Stimulated activated CD8-positive, alpha-beta memory T cell treated with anti-CD3 and anti-CD28 coated beads, Interleukin-15, amount 100 ng/mL, for 24 hours (primary cell): ENCODE results near the gene QPCTL.
"Not testable (repeated sequence)": the region's sequence is repeated elsewhere in the genome, so short reads cannot be mapped to it uniquely, and the experiment has no call there.

ENCODE experiments used
- DNase-seq: peaks from one replicate; pipeline ENCODE4 v3.0.0-alpha.2; 2020; ENCODE audit warnings: low read depth

Gene QPCTL

GRCh38 chr19:45676851-45677263, 15.6 kb upstream of the QPCTL start:
- DNase-seq: no peak

DNA sequence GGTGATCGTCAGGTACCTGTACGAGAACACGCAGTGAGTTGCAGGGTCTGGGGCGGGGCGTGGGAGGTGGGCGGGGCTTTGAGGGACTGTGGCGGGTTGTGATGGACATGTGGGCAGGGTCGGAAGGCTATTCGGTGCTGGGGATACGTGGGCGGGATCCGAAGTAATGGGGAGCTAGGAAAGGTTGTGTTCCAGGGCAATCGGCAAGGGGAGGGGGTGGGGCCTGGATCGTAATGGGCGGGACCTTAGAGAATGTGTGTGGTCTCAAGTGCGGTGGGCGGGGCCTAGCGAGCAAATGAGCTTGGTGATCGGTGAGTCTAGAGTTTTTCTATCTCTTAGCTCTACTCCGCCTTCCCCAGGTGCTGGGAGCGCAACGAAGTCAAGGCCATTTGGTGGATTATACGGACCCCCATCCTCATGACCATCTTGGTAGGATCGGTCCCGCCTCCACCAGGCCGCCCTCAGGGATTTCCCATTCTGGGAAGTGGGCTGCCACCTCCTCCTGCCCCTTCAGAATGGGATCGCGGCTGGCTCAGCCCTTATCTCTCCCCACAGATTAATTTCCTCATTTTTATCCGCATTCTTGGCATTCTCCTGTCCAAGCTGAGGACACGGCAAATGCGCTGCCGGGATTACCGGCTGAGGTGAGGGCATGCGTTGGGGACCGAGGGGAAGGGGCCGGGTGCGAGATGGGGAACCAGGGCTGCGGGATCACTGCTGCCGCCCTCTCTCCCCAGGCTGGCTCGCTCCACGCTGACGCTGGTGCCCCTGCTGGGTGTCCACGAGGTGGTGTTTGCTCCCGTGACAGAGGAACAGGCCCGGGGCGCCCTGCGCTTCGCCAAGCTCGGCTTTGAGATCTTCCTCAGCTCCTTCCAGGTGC, 14.9 kb upstream of the QPCTL start:
- peak; percentile 42 for DNase-seq

DNA sequence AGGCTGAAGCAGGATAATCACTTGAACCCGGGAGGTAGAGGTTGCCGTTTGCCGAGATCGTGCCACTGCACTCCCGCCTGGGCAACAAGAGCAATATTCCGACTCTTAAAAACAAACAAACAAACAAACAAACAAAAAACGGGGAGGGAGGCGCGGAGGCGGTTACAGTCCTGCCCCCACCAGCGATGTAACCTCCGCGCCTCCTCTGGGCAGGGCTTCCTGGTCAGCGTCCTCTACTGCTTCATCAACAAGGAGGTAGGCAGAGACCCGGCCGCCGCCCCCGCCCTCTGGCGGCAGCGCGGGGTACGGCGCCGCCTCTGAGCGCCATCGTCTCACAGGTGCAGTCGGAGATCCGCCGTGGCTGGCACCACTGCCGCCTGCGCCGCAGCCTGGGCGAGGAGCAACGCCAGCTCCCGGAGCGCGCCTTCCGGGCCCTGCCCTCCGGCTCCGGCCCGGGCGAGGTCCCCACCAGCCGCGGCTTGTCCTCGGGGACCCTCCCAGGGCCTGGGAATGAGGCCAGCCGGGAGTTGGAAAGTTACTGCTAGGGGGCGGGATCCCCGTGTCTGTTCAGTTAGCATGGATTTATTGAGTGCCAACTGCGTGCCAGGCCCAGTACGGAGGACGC, 11.0 kb upstream of the QPCTL start:
- peak; percentile 73 for DNase-seq

GRCh38 chr19:45682117-45682516, 10.3 kb upstream of the QPCTL start:
- DNase-seq: no peak

GRCh38 chr19:45682908-45683307, 9.6 kb upstream of the QPCTL start:
- DNase-seq: no peak

- DNase-seq: not testable (repeated sequence)
Measured at GRCh38 chr19:45685045-45685444, 7.4 kb upstream of the QPCTL start.

DNA sequence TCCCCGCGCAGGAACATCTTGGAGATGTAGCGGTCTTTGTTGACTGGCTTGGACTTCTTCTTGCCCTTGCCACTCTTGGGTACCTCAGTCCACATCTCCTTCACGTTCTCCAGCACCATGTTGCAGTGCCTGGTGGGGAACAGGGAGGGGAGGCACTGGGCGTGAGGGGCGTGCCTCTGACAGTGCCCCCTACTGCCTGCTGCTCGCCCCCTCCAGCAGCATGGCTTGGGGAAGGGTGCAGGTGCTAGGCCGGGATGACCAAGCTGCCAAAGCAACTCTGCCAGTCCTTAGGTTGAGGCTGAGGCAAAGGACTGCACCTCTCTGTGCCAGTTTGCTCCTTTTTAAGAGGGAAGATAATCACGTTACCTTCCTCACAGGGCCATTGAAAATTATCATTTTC, 4.9 kb upstream of the QPCTL start:
- DNase-seq: no peak

DNA sequence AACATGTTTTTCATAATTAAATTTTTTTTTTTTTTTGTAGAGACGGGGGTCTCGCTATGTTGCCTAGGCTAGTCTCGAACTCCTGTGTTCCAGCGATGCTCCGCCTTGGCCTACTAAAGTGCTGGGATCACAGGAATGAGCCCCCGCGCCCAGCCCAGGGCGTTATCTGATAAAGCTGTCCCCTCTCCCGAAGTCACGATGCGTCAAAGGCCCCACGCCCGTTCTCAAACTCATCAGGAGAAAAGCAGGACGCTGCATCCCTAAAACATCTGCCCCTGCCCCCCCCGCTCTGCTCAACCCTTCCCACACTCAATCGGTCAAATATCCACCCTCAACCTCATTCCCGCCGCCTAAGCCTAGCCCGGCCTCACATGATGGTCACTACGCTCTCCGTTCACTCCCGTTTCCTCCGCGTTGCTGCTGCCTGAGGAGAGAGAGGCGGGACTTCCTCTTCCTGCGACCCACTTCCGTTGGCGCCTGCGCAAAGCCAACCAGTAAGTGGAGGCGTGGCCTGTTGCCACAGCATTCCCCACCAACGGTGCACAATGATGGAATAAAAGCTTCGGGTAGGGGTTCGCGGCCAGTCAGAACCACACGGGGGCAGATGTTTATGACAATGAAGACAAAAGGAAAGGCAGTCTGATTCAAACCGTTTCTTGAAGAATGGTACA, 815 bp upstream of the QPCTL start, which contains the start of gene SNRPD2:
SNRPD2 (minus strand) TSS at position 438 of the 671 bp plus-strand sequence; CDS start at position 373, 65 bp downstream.
- DNase-seq: peak; percentile 90

DNA sequence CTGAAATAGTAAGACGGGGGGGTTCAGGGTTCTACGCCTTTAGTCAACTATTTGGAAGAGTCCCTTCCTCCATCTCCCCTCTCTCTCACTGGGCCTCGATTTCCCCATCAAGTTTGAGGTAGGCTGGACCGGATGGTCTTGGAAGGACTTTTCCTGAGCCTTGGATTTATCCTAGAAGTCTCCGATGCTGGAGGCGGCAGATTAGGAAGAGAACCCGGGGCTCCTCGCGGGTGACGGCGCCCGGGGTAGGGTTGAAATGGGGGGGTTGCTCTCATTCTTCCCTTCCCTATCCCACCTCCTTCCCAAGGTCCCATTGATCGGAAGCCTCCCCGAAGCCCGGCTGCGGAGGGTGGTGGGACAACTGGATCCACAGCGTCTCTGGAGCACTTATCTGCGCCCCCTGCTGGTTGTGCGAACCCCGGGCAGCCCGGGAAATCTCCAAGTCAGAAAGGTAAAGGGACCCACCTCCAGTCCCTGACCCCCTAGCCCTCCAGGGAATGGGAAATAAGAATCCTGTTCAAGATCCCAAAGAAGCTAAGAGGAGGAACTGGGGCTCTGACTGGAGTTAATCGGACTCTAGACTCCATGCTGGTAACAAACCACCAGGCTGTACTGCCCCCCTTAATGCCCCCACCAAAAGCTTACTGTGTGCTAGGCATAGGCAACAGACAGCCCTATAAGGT, 781 bp downstream of the QPCTL start:
- peak; percentile 70 for DNase-seq

GRCh38 chr19:45701676-45702075, 9.2 kb downstream of the QPCTL start:
- DNase-seq: no peak

GRCh38 chr19:45705115-45705514, 12.6 kb downstream of the QPCTL start:
- no peak for DNase-seq

- no peak for DNase-seq
Measured at GRCh38 chr19:45705710-45706415, 13.4 kb downstream of the QPCTL start.

- no peak for DNase-seq
Measured at GRCh38 chr19:45710356-45711130, 18.1 kb downstream of the QPCTL start.

DNA sequence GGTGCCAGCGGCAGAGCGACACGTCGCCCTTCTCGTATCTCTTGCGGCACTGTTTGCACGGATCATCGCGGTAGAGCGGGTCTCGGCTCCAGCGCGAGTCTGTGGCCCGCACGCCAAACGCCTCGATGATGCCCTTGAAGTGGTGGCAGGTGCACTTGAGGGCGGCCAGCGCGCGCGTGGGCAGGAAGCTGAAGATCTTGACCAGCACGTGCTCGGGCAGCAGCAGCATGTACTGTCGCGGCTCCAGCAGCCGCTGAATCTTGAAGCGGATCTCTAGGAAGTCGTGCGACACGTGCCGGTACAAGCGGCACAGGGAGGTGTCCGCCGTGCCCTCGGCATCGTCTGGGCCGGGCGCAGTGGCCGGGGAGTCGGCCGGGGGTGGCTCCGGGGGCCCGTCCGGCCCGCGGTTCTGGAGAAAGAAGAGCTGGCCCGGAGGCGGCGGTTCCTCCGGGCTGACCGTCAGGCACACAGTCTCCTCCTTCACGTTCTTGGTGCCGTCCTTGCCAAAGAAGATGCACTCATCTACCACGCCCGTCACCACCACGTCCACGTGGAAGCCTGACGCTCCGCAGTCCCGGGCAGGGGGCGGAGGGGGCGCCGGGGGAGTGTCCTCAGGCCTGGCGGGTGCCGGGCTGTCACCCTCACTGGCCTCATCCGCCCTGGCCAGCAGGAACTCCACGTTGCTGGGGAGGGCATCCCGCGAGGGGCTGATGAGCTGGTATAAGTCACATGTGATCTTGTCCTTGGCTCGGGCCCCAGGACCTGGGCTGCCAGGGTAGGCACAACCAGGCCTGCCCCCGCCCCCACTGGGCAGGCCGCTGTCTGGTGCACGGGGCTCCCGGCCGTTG, 19.6 kb downstream of the QPCTL start:
- no peak for DNase-seq

GRCh38 chr19:45712699-45713067, 20.2 kb downstream of the QPCTL start:
- DNase-seq: no peak

GRCh38 chr19:45713141-45713540, 20.7 kb downstream of the QPCTL start:
- DNase-seq: no peak

GRCh38 chr19:45715139-45715538, 22.7 kb downstream of the QPCTL start:
- no peak for DNase-seq

DNA sequence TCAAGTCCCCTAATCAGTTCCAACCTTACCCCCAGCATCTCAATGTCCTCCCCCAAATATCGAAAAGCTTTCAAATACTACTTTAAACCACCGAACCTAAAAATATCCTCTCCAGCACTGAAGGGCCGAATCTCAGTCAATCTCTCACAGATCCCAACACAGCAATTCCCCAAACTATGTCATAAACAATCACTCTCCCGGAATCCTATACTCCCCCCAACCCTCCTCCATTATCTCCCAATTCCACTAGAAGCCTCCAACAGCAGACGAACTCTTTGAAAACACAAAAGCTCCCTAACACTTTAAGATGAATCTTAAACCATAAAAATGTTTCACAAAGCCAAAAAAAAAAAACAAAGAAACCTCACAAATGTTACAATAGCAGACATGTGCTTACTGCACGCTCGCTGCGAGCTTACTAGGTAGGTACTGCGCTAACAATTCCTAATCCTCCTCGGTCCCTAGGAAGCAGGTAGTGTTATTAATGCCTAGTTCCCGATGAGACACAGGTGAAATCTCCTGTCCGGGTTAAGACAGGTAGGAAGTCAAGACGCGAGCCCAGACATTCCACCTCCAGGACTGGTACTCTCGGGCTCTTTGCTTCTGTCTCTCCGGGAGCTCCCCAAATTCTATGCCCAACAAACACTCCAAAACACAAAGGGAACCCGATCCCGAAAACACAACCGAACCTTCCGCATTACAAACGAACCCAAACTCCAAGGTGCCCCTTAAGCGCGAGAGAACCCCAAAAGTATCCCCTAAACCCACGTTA, 24.1 kb downstream of the QPCTL start:
- no peak for DNase-seq
